AG10803 (cell line): ENCODE results near the gene FRMPD2.
"Not testable (repeated sequence)": the region's sequence is repeated elsewhere in the genome, so short reads cannot be mapped to it uniquely, and the experiment has no call there.

ENCODE experiments used
- DNase-seq: peaks from one replicate; pipeline ENCODE4 v3.0.0; 2010; ENCODE audit warnings: low read depth
- H3K4me3 ChIP-seq: 2 replicates; pipeline ENCODE4 v1.5.1; 2011; ENCODE audit warnings: mild to moderate bottlenecking, low read length, control low read depth
- CTCF ChIP-seq: conservative IDR thresholded peaks from 2 replicates; pipeline ENCODE4 v1.5.1; 2011; ENCODE audit warnings: mild to moderate bottlenecking, low read length, control low read depth, inconsistent platforms

The FRMPD2 gene

GRCh38 chr10:48224296-48224695 is 50.2 kb downstream of the FRMPD2 start:
- no peak overlapping the region for H3K4me3 ChIP-seq
- DNase-seq: no peak
- TF ChIP-seq CTCF: no peak

- TF ChIP-seq CTCF: no peak
- no peak overlapping the region for H3K4me3 ChIP-seq
Observed at GRCh38 chr10:48221814-48222213, 52.7 kb downstream of the FRMPD2 start.

GRCh38 chr10:48221031-48221430 is 53.5 kb downstream of the FRMPD2 start:
- not testable (repeated sequence) for DNase-seq

More at GRCh38 chr10:48221814-48222213, 52.7 kb downstream of the FRMPD2 start:
- DNase-seq: no peak

GRCh38 chr10:48219194-48219593 is 55.3 kb downstream of the FRMPD2 start:
- no peak for TF ChIP-seq CTCF
- DNase-seq: no peak
- H3K4me3 ChIP-seq: no peak overlapping the region

More at GRCh38 chr10:48221031-48221430, 53.5 kb downstream of the FRMPD2 start:
- H3K4me3 ChIP-seq: not testable (repeated sequence)

GRCh38 chr10:48216744-48217143 is 57.8 kb downstream of the FRMPD2 start:
- no peak overlapping the region for H3K4me3 ChIP-seq
- DNase-seq: no peak
- TF ChIP-seq CTCF: no peak

GRCh38 chr10:48216204-48216505 is 58.3 kb downstream of the FRMPD2 start:
- no peak overlapping the region for H3K4me3 ChIP-seq
- DNase-seq: no peak
- no peak for TF ChIP-seq CTCF

- DNase-seq: peak; percentile 22
- peak; percentile 72 for TF ChIP-seq CTCF
- H3K4me3 ChIP-seq: no peak overlapping the region
Observed at GRCh38 chr10:48215486-48216203, 58.9 kb downstream of the FRMPD2 start.
